Kasumi-1 (cell line): ENCODE measurements around the gene B4GAT1.
"Not testable (repeated sequence)": the region's sequence is repeated elsewhere in the genome, so short reads cannot be mapped to it uniquely, and the experiment has no call there.

Source experiments
- DNase-seq, 2 experiments: peaks; one replicate each; lab custom pipeline; 2025; lab: John Stamatoyannopoulos, UW

The B4GAT1 gene

GRCh38 chr11:66347425-66348276 lies at the start of gene B4GAT1:
Gene B4GAT1 (minus strand): TSS chr11:66347629. CDS start chr11:66347545, 84 bp downstream.
- peak; percentile 63 to 65 for DNase-seq

GRCh38 chr11:66393954-66394353 lies 46.5 kb upstream of the B4GAT1 start:
- DNase-seq, result no peak

GRCh38 chr11:66391322-66391721 lies 43.9 kb upstream of the B4GAT1 start:
- no peak for DNase-seq

GRCh38 chr11:66388780-66389386 lies 41.5 kb upstream of the B4GAT1 start:
- peak; percentile 82 to 89 for DNase-seq

- peak; percentile 72 to 82 for DNase-seq
Observed at GRCh38 chr11:66386171-66387069, 39.0 kb upstream of the B4GAT1 start.

GRCh38 chr11:66384316-66384715 lies 36.9 kb upstream of the B4GAT1 start:
- not testable (repeated sequence) for DNase-seq

- DNase-seq, result not testable (repeated sequence)
Observed at GRCh38 chr11:66380264-66380663, 32.8 kb upstream of the B4GAT1 start.

DNA sequence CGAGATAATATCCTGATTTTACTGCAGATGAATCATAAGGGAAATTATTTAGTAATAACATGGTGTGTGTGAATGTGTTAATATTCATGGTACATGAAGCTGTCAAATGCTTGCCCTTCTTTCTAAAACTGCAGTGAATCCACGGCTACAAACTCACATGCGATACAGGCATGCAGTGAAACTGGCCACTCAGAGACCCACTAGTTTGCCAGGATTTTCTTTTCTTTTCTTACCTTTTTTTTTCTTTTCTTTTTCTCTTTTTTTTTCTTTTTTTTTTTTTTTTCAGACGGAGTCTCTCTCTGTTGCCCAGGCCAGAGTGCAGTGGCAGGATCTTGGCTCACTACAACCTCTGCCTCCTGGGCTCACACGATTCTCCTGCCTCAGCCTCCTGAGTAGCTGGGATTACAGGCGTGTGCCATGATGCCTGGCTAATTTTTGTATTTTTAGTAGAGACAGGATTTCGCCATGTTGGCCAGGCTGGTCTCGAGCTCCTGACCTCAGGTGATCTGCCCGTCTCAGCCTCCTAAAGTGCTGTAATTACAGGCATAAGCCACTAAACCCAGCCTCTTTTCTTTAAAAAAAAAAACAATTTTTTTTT lies 26.4 kb upstream of the B4GAT1 start:
- not testable (repeated sequence) for DNase-seq

DNA sequence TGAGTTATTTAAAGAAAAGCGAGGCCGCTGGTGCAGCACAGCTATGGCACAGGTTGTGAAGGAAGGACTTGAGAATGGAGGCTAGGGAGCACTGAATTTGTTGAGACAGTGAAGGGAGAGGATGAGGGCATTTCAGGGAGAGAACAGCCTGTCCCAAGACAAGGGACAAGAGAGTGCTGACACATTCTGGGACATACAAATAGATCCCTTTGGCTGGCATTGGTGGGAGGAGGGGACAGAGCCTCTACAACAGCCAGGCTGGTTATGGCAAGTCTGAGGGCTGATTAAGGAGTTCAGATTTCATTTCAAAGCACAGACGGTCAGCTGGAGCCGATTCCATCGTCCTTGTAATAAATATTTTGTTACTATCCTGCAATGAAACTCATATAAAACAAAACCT lies 25.8 kb upstream of the B4GAT1 start:
- DNase-seq, result no peak

DNA sequence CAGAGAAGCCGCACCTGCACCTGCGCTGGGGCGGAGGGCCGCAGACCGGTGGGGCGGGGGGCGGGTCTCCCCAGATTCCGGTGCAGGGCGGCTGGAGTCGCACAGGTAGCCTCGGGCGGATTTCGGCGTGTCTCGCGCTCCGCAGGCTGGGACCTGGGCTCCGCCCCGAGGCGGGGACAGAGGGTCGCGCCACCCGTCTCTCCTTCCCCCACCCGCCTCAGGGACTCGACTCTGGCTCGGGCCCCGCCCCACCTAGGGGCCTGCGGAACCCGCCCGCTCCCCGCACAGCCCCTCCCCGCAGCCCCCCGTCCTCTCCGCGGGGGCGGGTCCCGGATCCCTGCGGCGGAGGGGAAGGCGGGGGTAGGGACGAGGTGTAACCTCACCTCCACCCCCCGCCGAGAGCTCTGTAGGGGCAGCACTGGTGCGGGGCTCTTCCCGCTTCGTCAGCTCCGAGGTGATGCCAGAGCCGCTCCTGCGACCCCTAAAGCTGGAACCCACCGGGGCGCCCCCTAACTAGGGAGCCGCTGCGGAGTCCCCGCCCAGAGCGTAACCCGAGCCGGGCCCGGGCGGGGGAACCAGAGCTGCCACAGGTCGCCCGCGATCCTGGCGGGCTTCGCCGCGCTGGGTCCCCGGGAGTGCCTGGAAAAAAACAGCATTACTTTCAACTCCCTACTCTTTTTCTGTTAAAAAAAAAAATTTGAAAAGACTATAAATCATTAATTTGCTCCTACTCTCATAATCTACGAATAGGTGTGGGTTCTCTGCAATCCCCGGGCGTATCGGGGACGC lies 24.4 kb upstream of the B4GAT1 start, which contains the start of gene SLC29A2:
TSS of gene SLC29A2 (minus strand) at position 134 of the 789 bp plus-strand sequence. CDS start 169 bp downstream, outside the sequence.
- peak; percentile 65 to 69 for DNase-seq

DNA sequence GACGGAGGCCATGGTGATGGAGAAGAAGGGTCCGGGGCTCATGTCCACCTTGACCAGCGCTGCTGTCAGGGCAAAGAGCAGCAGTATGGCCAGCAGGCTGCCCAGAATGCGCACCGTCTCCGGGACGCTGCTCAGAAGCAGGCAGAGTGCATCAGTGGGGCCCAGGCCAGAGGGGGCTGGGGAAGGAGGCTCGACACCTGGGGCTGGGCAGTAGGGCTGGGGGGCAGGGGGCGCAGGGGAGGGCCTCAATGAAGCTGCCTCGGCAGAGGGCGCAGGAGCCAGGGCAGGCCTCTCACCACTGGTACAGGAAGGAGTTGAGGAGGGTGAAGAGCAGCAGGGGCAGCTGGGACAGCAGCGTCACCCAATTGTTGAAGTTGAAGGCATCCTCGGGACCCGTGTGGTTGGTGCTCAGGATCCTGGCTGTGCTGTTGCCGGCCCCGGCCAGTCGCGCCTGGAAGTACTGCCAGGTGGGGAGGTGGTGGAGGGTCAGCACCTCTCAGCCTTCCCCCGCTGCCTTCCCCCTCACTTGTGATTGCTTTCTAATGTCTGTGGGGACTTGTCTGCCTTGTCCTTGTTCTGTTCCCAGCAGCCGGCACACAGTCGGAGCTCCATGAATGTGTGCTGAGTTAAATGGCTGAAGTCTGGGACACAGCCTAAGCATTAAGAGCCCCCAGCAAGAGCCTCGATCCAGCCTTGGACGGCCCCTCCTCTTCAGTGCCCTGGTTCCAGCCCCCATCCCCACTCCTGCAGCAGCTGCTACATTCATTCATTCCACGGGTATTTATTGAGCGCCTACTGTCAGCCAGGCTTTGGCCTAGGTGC lies 21.9 kb upstream of the B4GAT1 start:
- DNase-seq, result no peak

DNA sequence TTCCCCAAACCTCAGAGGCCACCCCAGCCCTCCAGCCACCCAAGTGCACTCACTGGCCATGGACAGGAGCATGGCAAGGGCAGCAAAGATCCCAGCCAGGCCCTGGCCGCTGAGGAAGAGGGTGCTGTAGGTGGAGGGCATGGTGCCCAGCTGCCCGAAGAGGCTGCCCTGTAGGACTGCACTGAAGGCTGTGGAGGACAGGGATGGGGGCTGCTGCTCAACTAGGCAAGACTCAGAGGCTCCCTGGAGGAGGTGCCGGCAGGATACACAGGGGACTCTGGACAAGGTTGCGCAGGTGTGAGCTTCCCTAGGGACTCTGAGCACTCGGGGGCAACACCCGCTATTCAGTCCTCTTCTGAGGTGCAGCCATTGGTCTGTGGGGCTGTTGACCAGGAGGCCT lies 21.1 kb upstream of the B4GAT1 start:
- DNase-seq, result no peak

DNA sequence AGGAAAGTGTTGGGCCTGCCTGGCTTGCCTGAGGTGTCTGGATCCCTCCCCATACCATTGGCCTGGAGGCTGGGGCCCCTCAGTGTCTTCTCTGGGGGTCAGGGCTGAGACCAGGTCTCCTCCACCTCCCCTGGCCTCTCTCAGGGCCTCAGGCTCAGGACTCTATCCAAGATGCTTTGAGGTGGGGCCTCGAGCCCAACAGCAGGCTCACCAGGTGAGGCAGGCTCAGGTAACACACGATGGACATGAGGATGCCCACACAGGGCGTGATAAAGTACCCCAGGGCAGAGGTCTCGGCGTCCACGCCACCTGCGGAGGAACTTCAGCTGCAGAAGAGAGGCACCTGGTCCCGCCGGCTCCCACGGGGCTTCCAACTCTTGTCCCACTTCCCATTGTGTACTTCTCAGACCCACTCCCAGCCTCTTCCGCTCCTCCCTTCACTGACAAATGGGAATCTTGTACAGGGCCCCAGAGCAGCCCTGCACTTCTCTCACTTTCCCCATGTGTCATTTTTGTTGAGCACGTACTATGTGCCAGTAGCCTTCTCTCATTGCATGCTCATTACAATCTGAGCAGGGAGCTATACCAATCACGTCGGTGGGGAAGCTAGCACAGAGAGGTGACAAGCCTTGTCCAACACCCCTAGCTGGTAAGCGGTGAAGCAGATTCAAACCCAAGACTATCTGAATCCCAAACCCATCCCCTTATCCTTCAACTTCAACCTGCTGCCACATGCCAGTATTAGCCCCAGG lies 20.3 kb upstream of the B4GAT1 start:
- no peak for DNase-seq

GRCh38 chr11:66366844-66367477 lies 19.5 kb upstream of the B4GAT1 start:
- no peak for DNase-seq

DNA sequence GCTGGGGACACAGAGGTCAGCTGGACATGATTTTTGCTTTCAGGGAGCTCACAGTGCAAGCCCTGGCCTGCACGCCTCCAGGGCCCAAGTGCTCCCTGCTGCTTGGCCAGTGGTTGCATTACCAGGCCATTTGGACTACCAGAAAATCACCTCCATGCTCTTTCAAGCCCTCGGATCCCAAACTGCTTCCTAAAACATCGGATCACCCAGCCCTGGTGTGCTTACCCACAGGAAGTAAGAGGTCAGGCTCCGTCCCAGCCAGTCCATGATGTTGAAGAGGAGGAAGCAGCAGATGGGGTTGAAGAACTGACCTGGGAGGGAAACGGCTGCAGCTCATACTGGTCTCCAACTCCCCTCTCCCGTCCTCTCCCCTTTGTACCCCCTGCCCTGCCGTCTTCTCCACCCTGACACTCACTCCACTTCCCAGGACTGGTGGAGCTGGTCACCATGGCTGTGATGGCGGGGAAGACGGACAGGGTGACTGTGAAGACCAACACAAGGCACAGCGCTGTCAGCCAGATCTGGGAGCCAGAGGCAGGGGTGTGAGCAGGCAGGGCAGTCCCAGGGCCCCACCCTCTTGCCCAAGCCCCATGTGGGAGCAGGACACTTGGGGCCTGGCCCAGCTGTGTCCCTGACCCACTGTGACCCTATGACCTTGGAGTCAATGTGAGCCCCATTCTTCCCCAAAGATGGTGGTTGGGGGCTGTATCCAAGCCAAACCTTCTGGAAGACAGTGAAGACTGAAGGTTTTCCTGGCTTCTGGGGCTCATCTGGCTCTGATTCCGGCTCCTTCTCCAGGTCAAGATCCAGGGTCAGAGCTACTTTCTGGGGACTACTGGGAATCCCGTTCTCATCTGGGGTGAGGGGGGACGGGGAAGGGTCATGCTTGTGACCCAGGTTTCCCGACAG lies 18.5 kb upstream of the B4GAT1 start:
- DNase-seq, result no peak

GRCh38 chr11:66365166-66365565 lies 17.7 kb upstream of the B4GAT1 start:
- no peak for DNase-seq

- DNase-seq, result peak; percentile 31 to 34
Observed at GRCh38 chr11:66363805-66364535, 16.5 kb upstream of the B4GAT1 start.
